Measurements from ENCODE around the gene ZNF341. TPM values are rescaled to one million over a fixed set of nuclear protein-coding genes. Genes with fewer than 3 reads are reported as not detected.

Gene ZNF341
- polyA plus RNA-seq, 1 donor (not counting 4 experiments of a cell fraction or from before 2014, with no cell fraction given), result 1.7 TPM

DNA sequence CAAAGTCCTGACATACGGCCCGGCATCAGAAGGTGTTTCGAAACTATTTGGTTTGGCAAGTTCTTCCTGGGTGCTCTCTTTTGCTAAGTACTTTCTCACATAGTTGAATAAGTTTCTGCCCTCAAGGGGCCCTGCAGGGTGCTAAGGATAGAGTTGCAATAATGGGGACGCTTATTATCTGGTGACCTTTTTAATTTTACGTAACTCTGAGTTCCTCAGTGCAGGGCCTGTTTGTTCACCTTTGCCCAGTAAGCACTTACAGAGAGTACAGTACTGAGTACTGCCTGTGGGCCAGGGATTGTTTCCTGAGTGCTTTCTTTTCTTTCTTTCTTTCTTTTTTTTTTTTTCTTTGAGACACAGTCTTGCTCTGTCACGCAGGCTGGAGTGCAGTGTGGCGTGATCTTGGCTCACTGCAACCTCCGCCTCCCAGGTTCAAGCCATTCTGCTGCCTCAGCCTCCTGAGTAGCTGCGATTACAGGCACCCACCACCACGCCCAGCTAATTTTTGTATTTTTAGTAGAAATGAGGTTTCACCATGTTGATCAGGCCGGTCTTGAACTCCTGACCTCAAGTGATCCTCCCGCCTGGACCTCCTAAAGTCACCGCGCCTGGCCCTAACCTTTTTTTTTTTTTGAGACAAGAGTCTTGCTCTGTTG lies 7.2 kb upstream of the ZNF341 start:
- H3K27ac ChIP-seq (ENCODE audit: control insufficient read depth, insufficient read depth, low read length), result no peak overlapping the region
- no peak for DNase-seq (ENCODE audit: low read depth, low spot score)
- dilution Hi-C loops (cut with MboI; ENCODE audit: extremely low pct_ligation_motif_present, low sequenced_read_pairs), result no loop called here
- no peak overlapping the region for H3K4me2 ChIP-seq (ENCODE audit: control insufficient read depth, extremely low read depth, insufficient read depth, low read depth, low read length)
- no peaks in the 10 kb centered on the region for H3K79me2 ChIP-seq (ENCODE audit: control insufficient read depth, insufficient read depth, low read length)
- no peaks in the 10 kb centered on the region for H3K9me1 ChIP-seq (ENCODE audit: control insufficient read depth, extremely low read depth, insufficient read depth, low read length)
- TF ChIP-seq, protein P1, sequence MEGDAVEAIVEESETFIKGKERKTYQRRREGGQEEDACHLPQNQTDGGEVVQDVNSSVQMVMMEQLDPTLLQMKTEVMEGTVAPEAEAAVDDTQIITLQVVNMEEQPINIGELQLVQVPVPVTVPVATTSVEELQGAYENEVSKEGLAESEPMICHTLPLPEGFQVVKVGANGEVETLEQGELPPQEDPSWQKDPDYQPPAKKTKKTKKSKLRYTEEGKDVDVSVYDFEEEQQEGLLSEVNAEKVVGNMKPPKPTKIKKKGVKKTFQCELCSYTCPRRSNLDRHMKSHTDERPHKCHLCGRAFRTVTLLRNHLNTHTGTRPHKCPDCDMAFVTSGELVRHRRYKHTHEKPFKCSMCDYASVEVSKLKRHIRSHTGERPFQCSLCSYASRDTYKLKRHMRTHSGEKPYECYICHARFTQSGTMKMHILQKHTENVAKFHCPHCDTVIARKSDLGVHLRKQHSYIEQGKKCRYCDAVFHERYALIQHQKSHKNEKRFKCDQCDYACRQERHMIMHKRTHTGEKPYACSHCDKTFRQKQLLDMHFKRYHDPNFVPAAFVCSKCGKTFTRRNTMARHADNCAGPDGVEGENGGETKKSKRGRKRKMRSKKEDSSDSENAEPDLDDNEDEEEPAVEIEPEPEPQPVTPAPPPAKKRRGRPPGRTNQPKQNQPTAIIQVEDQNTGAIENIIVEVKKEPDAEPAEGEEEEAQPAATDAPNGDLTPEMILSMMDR (optimal IDR thresholded peaks at IDR 0.05 in 1 of 3, IDR thresholded peaks at IDR 0.05 in 1 of 3, conservative IDR thresholded peaks at IDR 0.05 in 1 of 3; ENCODE audit: extremely low read depth in 1 of 3, insufficient read depth in 2 of 3, low read length in 3 of 3), result no peak
- H2AFZ ChIP-seq (ENCODE audit: control insufficient read depth, low read length), result no peak overlapping the region
- no peak for FAIRE-seq
- no peak overlapping the region for H3K9ac ChIP-seq (ENCODE audit: control insufficient read depth, extremely low read depth, insufficient read depth, low read length)
- H4K20me1 ChIP-seq (ENCODE audit: control insufficient read depth, extremely low read depth, insufficient read depth, low read length), result no peaks in the 10 kb centered on the region
- H3K27me3 ChIP-seq (ENCODE audit: control insufficient read depth, extremely low read depth, insufficient read depth, low read length), result no peaks in the 10 kb centered on the region
- H3K36me3 ChIP-seq (ENCODE audit: control insufficient read depth in 2 of 2, extremely low read depth in 1 of 2, insufficient read depth in 2 of 2, low read length in 2 of 2), result no peaks in the 10 kb centered on the region
- peaks cover 2% of the 10 kb centered on the region for H3K4me1 ChIP-seq (ENCODE audit: control insufficient read depth, extremely low read depth, insufficient read depth, low read length)
- no peaks in the 10 kb centered on the region for H3K9me3 ChIP-seq (ENCODE audit: control insufficient read depth, low read depth, low read length)
- H3K4me3 ChIP-seq (ENCODE audit: control insufficient read depth in 2 of 3, extremely low read depth in 1 of 3, insufficient read depth in 2 of 3, low read depth in 1 of 3, low read length in 3 of 3), result no peak overlapping the region

DNA sequence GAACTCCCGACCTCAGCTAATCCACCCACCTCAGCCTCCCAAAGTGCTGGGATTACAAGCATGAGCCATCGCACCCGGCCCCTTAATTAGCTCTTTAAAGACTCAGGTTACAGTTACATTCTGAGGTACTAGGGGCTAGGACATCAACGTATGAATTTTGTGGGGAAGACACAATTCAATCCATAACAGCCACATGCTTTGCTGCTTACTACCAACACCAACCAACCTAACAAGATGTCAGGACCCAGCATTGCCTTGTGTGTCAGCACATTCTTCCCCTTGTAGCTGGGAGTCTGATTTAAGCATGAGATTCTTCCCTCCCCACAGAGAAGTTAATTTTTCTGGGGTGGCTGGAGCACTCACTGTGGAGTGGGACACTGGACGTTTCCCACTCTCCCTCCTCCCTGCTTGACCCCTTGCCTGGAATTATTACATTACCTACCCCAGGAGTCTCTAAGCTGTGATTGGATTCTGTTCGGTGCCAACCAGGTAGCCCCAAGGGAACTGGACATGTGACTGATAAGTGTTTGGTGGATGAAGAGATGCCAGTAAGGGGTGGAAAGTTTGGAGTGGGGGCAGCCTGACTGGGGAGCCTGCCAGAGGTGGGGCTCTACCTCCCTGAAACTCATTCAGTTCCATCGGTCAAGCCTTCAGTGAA lies 6.1 kb upstream of the ZNF341 start:
- Histone ChIP-seq H3K4me2 (ENCODE audit: control insufficient read depth, extremely low read depth, insufficient read depth, low read depth, low read length) (no peak overlapping the region), H3K27me3 (ENCODE audit: control insufficient read depth, extremely low read depth, insufficient read depth, low read length) (no peaks in the 10 kb centered on the region), H3K4me3 (ENCODE audit: control insufficient read depth in 2 of 3, extremely low read depth in 1 of 3, insufficient read depth in 2 of 3, low read depth in 1 of 3, low read length in 3 of 3) (no peak overlapping the region), H4K20me1 (ENCODE audit: control insufficient read depth, extremely low read depth, insufficient read depth, low read length) (no peaks in the 10 kb centered on the region), H3K36me3 (ENCODE audit: control insufficient read depth in 2 of 2, extremely low read depth in 1 of 2, insufficient read depth in 2 of 2, low read length in 2 of 2) (no peaks in the 10 kb centered on the region), H3K79me2 (ENCODE audit: control insufficient read depth, insufficient read depth, low read length) (no peaks in the 10 kb centered on the region), H3K9ac (ENCODE audit: control insufficient read depth, extremely low read depth, insufficient read depth, low read length) (no peak overlapping the region), H3K4me1 (ENCODE audit: control insufficient read depth, extremely low read depth, insufficient read depth, low read length) (no peaks in the 10 kb centered on the region), H3K9me3 (ENCODE audit: control insufficient read depth, low read depth, low read length) (no peaks in the 10 kb centered on the region), H3K9me1 (ENCODE audit: control insufficient read depth, extremely low read depth, insufficient read depth, low read length) (no peaks in the 10 kb centered on the region), H3K27ac (ENCODE audit: control insufficient read depth, insufficient read depth, low read length) (no peak overlapping the region), H2AFZ (ENCODE audit: control insufficient read depth, low read length) (no peak overlapping the region)
- dilution Hi-C loops (cut with MboI; ENCODE audit: extremely low pct_ligation_motif_present, low sequenced_read_pairs), result no loop called here
- DNase-seq (ENCODE audit: low read depth, low spot score), result no peak
- FAIRE-seq, result no peak
- TF ChIP-seq, protein P1 (optimal IDR thresholded peaks at IDR 0.05 in 1 of 3, IDR thresholded peaks at IDR 0.05 in 1 of 3, conservative IDR thresholded peaks at IDR 0.05 in 1 of 3; ENCODE audit: extremely low read depth in 1 of 3, insufficient read depth in 2 of 3, low read length in 3 of 3), result no peak
- TF ChIP-seq EZH2 (IDR thresholded peaks at IDR 0.05; ENCODE audit: low read length), result no peak

Measured in keratinocyte (primary cell).